GM21717 (cell line): Measurements from ENCODE around the gene LDHD.
"Not testable (repeated sequence)": the region's sequence is repeated elsewhere in the genome, so short reads cannot be mapped to it uniquely, and the experiment has no call there.

Experiments used
- ATAC-seq: cut with Tn5 transposase; IDR thresholded peaks from one replicate; pipeline ENCODE4 v1.9.1; 2021; ENCODE audit warnings: mild to moderate bottlenecking, moderate library complexity; ENCODE audit not compliant: unreplicated experiment

The LDHD gene

GRCh38 chr16:75116081-75116910, at the start of gene LDHD:
Gene LDHD, minus strand, starts transcription at chr16:75116780. Its CDS starts 60 bp downstream, at chr16:75116720.
- ATAC-seq = no peak

- no peak for ATAC-seq
Measured at GRCh38 chr16:75160386-75160785, 43.8 kb upstream of the LDHD start.

- no peak for ATAC-seq
Measured at GRCh38 chr16:75152635-75153034, 36.1 kb upstream of the LDHD start.

- no peak for ATAC-seq
Measured at GRCh38 chr16:75151798-75152197, 35.2 kb upstream of the LDHD start.

GRCh38 chr16:75148311-75149195, 32.0 kb upstream of the LDHD start, which contains the start of gene ZFP1:
Gene ZFP1, plus strand, starts transcription at chr16:75148524. Its CDS starts 4,428 bp downstream, at chr16:75152952.
- ATAC-seq = peak; percentile 86

GRCh38 chr16:75147968-75148310, 31.4 kb upstream of the LDHD start:
- ATAC-seq = no peak

- ATAC-seq = no peak
Measured at GRCh38 chr16:75143941-75144340, 27.4 kb upstream of the LDHD start.

- ATAC-seq = no peak
Measured at GRCh38 chr16:75139498-75139897, 22.9 kb upstream of the LDHD start.

GRCh38 chr16:75138636-75139035, 22.1 kb upstream of the LDHD start:
- ATAC-seq = no peak

- ATAC-seq = no peak
Measured at GRCh38 chr16:75138233-75138632, 21.7 kb upstream of the LDHD start.

GRCh38 chr16:75131081-75131480, 14.5 kb upstream of the LDHD start:
- ATAC-seq = no peak

- ATAC-seq = no peak
Measured at GRCh38 chr16:75130150-75130771, 13.7 kb upstream of the LDHD start.

GRCh38 chr16:75129421-75130149, 13.0 kb upstream of the LDHD start:
- not testable (repeated sequence) for ATAC-seq

GRCh38 chr16:75127713-75128415, 11.3 kb upstream of the LDHD start:
- no peak for ATAC-seq

- no peak for ATAC-seq
Measured at GRCh38 chr16:75122609-75123008, 6.0 kb upstream of the LDHD start.

- no peak for ATAC-seq
Measured at GRCh38 chr16:75121949-75122568, 5.5 kb upstream of the LDHD start.

- ATAC-seq = no peak
Measured at GRCh38 chr16:75120253-75120652, 3.7 kb upstream of the LDHD start.

GRCh38 chr16:75118943-75119539, 2.5 kb upstream of the LDHD start:
- ATAC-seq = no peak

GRCh38 chr16:75116911-75117245, 298 bp upstream of the LDHD start:
- no peak for ATAC-seq
